GM13976 (cell line): ENCODE measurements around the gene NEMP2.

Experiments used
- DNase-seq: peaks from one replicate; pipeline ENCODE4 v3.0.0; 2012; ENCODE audit warnings: low spot score
- in situ Hi-C: fragments of 300-500 bp; cut with MboI; formaldehyde crosslinking; loops from one replicate; pipeline ENCODE4 v1.12.0; 2022; ENCODE audit warnings: low sequenced_read_pairs, mixed read lengths, inconsistent platforms; ENCODE audit not compliant: unreplicated experiment
- TF ChIP-seq, protein P1 (sequence below): IDR thresholded peaks from 2 replicates; pipeline ENCODE4 v1.5.1; 2012; ENCODE audit warnings: borderline replicate concordance, mild to moderate bottlenecking; ENCODE audit not compliant: insufficient read depth; ENCODE audit errors: extremely low read depth, missing control alignments, control extremely low read depth

Gene NEMP2

DNA sequence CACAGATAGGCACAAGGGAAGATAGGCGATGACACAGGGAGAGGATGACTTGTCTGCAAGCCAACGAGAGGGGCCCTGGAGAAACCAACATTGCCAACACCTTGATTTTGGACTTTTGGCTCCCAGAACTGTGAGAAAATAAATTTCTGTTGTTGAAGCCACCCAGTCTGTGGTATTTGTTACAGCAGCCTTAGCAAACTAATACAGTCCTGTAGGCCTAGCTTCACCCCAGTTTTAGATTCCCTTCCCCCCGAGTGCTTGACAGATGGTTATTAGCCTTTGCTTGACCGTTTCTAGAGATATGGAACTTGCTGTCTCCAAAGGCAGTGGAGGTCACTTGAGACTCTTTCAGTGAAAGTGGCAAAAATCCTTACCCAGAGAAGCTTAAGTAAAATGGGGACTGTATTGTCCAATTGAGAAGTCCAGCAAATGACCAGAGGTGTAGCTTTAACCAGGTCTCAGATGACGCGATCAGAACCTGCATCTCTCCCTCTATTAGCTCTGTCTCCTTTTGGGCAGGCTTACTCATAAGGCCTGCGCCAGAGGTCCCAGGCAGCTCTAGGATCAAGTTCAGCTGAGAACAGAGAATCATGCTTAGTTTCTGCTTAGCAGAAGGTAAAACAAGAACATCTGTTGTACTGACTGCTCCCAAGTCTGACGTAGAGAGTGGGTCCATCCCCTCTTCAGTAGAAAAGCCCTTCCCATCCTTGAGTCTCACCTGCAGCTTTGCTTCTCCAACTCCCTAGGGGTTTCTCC, 76.0 kb downstream of the NEMP2 start:
- TF ChIP-seq, protein P1, sequence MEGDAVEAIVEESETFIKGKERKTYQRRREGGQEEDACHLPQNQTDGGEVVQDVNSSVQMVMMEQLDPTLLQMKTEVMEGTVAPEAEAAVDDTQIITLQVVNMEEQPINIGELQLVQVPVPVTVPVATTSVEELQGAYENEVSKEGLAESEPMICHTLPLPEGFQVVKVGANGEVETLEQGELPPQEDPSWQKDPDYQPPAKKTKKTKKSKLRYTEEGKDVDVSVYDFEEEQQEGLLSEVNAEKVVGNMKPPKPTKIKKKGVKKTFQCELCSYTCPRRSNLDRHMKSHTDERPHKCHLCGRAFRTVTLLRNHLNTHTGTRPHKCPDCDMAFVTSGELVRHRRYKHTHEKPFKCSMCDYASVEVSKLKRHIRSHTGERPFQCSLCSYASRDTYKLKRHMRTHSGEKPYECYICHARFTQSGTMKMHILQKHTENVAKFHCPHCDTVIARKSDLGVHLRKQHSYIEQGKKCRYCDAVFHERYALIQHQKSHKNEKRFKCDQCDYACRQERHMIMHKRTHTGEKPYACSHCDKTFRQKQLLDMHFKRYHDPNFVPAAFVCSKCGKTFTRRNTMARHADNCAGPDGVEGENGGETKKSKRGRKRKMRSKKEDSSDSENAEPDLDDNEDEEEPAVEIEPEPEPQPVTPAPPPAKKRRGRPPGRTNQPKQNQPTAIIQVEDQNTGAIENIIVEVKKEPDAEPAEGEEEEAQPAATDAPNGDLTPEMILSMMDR, result no peak
- DNase-seq, result no peak
- in situ Hi-C loops, result no loop called here

DNA sequence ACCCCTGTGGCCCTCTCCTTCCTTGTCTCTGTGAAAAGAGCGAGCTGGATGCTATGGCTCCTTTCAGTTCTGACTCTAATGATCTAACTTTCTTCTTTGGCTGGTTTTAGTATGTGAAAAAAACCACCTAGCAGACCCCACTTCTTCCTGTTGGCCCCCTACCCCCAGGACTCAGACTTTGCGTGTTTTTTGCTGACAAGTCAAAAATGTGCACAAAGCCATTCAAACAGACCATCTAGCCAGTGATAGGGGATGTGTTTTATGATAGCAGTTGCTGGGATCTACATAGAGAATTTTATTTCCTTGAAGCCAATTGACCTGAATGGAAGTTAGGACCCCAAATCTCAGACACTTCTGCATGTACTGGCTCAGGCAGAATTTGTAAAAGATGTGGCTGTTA, 77.3 kb downstream of the NEMP2 start:
- TF ChIP-seq, protein P1, result no peak
- no peak for DNase-seq
- in situ Hi-C loops, result no loop called here

DNA sequence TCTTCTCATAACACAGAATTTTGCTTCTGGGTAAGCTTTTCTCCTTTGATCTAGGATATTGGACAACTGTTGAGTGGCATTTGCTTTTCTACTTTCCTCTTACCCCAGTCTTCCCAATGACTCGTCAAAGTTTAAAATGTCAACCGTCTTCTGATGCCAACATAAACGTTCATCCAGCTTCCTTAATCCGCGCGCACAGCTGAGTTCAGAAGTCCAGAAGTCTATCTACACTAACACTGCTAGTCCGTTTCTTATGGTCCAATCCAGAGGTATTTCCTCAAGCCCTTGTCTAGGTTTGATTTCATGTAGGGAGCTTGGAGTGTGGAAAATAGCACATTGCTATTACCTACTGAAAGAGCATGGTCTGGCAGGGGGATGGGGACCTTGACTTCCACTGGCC, 77.7 kb downstream of the NEMP2 start:
- in situ Hi-C loops, result no loop called here
- TF ChIP-seq, protein P1, result no peak

DNA sequence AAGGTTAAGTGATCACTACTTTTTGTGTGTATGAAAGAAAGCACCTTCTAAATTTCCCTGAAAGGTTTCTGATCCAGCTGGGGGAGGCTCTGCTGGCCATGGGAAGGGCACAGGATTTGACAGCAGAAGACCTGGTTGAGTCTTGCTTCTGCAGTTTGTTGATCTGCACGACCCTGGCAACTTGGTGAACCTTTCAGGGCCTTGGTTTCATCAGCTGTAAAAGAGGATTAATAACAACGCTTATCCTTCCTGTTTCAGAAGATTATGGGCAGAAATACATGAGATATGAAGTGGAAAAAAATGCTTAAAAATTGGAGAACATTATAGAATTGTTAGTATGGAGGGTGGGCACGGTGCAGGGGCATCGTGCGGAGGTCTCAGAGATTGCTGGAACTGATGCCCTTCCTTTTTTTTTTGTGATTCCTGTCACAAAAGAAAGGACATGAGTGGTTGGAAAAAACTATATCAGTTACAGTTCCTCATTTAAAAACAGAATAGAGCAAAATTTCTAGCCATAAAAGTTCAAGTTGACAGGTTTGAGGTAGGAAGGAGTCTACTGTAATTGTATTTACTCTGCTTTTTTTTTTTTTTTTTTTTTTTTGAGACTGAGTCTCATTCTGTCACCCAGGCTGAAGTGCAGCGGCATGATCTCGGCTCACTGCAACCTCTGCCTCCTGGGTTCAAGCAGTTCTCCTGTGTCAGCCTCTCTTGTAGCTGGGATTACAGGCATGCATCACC, 79.0 kb downstream of the NEMP2 start:
- DNase-seq, result no peak
- TF ChIP-seq, protein P1, result no peak
- in situ Hi-C loops, result no loop called here

More for the DNA sequence above, 77.7 kb downstream of the NEMP2 start:
- DNase-seq, result no peak

DNA sequence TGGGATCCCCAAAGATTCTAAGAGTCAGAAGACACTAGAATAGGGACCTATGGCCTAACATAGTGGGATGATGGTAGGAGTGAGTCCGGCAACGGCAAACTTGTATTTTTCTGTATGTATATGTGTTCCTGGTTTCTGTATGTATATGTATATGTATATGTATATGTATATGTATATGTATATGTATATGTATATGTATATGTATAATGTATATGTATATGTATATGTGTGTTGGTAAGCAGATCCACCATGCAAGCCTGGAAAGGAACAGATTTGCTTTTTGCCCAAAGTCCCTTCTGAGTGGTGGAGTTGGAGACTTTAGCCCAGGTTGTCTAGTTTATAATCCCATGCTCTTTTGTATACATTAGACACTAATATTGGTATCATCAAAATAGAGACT, 79.7 kb downstream of the NEMP2 start:
- in situ Hi-C loops, result no loop called here
- TF ChIP-seq, protein P1, result no peak
- DNase-seq, result no peak
